NT2/D1 (cell line): ENCODE results near the gene RPL4.

Experiments used
- DNase-seq: peaks from one replicate; pipeline ENCODE4 v3.0.0-alpha.2; 2011; ENCODE audit warnings: low read depth, low spot score
- H3K27me3 ChIP-seq: 2 replicates; pipeline ENCODE4 v1.6.0; 2011; ENCODE audit warnings: mild to moderate bottlenecking; ENCODE audit not compliant: insufficient read length, insufficient read depth
- H3K36me3 ChIP-seq: 2 replicates; pipeline ENCODE4 v1.6.1; 2011; ENCODE audit warnings: mild to moderate bottlenecking, low read length, mixed read lengths; ENCODE audit not compliant: insufficient read depth, insufficient read length
- H3K4me1 ChIP-seq: 2 replicates; pipeline ENCODE4 v1.5.1; 2011; ENCODE audit not compliant: insufficient read depth, insufficient read length
- H3K4me3 ChIP-seq: 2 replicates; pipeline ENCODE4 v1.5.1; 2011; ENCODE audit warnings: low read depth; ENCODE audit not compliant: insufficient read length
- H3K9ac ChIP-seq: 2 replicates; pipeline ENCODE4 v1.6.0; 2011; ENCODE audit warnings: low read depth; ENCODE audit not compliant: insufficient read length
- H3K9me3 ChIP-seq: 2 replicates; pipeline ENCODE4 v1.5.1; 2011; ENCODE audit warnings: mild to moderate bottlenecking, low read length; ENCODE audit not compliant: insufficient read depth
- SUZ12 ChIP-seq: IDR thresholded peaks from 2 replicates; pipeline ENCODE4 v1.6.1; 2011; ENCODE audit not compliant: insufficient read length, insufficient read depth; ENCODE audit errors: extremely low read depth
- YY1 ChIP-seq: IDR thresholded peaks from 2 replicates; pipeline ENCODE4 v1.6.1; 2011; ENCODE audit not compliant: insufficient read length, insufficient read depth
- ZNF274 ChIP-seq: IDR thresholded peaks from 2 replicates; pipeline ENCODE4 v1.6.1; 2011; ENCODE audit warnings: mild to moderate bottlenecking, low read depth, low read length

RPL4 gene

DNA sequence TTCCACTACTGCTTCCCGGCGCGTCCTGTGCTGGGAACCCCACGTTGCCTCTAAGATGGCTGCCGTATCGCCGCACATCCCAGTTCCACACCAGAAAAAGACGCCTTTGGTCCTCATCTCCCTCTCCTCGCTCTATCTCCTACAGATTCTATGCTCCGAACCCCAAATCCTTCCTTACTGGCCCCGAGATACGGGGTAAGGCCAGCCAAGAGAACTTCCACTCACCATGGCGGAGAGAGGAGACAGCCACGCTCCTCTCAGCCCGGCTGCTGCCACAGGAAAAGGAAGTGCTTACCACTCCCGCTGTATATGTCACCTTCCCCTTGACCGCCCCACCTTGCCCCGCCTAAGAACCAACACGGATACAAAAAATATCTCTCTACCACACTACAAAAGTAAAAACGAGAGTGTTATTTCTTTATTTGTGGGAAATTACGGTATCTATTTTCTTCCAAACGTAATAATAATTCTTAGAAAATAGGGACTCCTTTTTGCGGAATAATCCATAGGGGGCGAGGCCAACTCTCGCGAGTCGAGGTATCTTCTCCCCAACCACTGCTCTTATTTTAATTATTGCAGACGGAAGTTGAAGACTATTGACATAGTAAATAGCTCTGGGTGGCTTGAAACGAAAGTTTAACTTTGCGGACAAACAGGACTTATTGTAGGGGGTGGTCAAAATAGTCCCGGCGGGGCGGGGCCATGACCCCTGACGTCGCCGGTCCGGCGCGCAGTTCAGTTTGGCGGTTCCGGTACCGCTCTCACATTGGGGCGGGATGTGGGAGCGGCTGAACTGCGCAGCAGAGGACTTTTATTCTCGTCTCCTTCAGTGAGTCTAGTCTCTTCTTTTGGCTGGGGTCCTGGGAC lies at the start of gene RPL4, which contains the start of gene ZWILCH:
Gene RPL4 (minus strand): TSS at position 293 of the 867 bp plus-strand sequence. CDS start 65 bp downstream, at position 228.
Gene ZWILCH (plus strand): TSS at position 764 of the 867 bp plus-strand sequence. CDS start 13 bp downstream, at position 777.
- peak within 1 kb of the TSS; percentile 100 for H3K9ac ChIP-seq
- peak within 1 kb of the TSS; percentile 93 for H3K4me3 ChIP-seq
- H3K4me1 ChIP-seq, result no peaks in the 10 kb centered on the region
- H3K9me3 ChIP-seq, result no peaks in the 10 kb centered on the region
- no peaks in the 10 kb centered on the region for H3K27me3 ChIP-seq
- peak; percentile 42 for DNase-seq
- H3K36me3 ChIP-seq, result peaks cover 59% of the 10 kb centered on the region
- TF ChIP-seq YY1 (peak; percentile 77), ZNF274 (no peak)

DNA sequence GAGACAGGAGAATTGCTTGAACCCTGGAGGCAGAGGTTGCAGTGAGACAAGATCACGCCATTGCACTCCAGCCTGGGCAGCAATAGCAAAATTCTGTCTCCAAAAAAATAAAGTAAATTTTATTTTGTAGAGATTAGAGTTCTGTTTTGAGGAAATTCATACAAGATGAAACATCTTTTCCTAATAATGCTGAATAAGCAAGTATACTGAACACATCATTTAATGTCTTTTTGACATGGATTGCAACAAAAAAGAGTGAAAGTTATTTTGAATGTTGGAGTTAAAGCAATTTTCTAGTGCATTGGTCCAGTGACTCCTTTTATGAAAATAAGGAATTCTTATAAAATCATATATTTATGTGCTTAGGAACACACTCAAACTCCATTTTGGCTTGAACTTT lies 40.6 kb upstream of the RPL4 start:
- Histone ChIP-seq H3K9ac (no peak overlapping the region), H3K4me3 (no peak overlapping the region), H3K27me3 (no peaks in the 10 kb centered on the region), H3K9me3 (no peaks in the 10 kb centered on the region), H3K36me3 (peaks cover 84% of the 10 kb centered on the region), H3K4me1 (no peaks in the 10 kb centered on the region)
- TF ChIP-seq ZNF274 (no peak), SUZ12 (no peak), YY1 (no peak)
- no peak for DNase-seq

DNA sequence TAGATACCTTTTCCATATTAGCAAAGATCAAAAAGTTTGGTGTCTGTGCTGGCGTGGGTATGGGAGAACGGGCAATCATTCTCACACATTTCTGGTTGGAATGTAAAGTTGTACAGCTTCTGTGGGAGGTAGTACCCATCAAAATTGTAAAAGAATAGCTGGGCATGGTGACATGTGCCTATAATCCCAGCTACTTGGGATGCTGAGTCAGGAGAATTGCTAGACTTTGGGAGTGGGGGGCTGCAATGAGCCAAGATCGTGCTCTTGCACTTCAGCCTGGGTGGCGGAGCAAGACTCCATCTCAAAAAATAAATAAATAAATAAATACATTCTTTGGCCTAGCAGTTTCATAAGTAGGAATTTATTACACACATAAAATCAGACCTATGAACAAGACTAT lies 38.2 kb upstream of the RPL4 start:
- H3K27me3 ChIP-seq, result no peaks in the 10 kb centered on the region
- H3K4me3 ChIP-seq, result no peak overlapping the region
- peaks cover 84% of the 10 kb centered on the region for H3K36me3 ChIP-seq
- H3K9me3 ChIP-seq, result no peaks in the 10 kb centered on the region
- H3K4me1 ChIP-seq, result no peaks in the 10 kb centered on the region
- H3K9ac ChIP-seq, result no peak overlapping the region
- DNase-seq, result no peak
- no peak for TF ChIP-seq ZNF274
- no peak for TF ChIP-seq YY1
- no peak for TF ChIP-seq SUZ12

DNA sequence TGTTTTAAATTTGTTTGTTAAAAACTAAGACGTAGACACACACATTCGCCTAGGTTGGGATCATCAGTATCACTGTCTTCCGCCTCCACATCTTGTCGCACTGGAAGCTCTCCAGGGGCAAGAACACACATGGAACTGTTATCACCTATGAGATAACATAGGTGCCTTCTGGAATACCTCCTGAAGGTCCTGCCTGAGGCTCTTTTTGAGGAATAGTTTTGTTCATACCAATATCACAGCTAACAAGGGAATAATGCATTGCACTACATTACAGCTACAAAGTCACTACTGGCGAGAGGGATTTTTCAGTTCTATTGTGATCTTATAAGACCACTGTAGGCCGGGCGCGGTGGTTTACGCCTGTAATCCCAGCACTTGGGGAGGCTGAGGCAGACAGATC lies 30.4 kb upstream of the RPL4 start:
- TF ChIP-seq SUZ12 (no peak), ZNF274 (no peak), YY1 (no peak)
- Histone ChIP-seq H3K9ac (no peak overlapping the region), H3K27me3 (no peaks in the 10 kb centered on the region), H3K36me3 (peaks cover 92% of the 10 kb centered on the region), H3K4me3 (no peak overlapping the region), H3K4me1 (no peaks in the 10 kb centered on the region), H3K9me3 (no peaks in the 10 kb centered on the region)
- DNase-seq, result no peak

DNA sequence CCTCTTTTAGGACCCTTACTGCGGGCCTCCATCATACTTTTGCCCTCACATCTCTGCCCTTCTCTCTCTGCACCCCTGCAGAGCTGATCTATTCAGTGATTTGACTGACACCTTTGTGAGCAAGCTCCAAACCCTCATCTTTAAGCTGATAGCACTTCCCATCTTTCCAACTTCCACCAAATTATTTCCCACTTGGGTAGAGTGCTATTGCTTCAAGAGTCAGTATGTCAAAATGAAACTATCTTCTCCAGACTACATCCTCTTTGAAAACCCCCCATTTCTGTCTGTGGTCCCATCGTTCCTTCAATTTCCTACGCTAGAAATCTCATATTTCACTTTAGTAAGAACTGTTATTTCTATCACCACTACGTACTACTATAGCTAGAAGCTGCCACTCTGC lies 20.2 kb upstream of the RPL4 start:
- Histone ChIP-seq H3K4me3 (no peak overlapping the region), H3K9me3 (no peaks in the 10 kb centered on the region), H3K36me3 (peaks cover 96% of the 10 kb centered on the region), H3K9ac (no peak overlapping the region), H3K4me1 (no peaks in the 10 kb centered on the region), H3K27me3 (no peaks in the 10 kb centered on the region)
- DNase-seq, result no peak
- no peak for TF ChIP-seq ZNF274
- TF ChIP-seq SUZ12, result no peak
- no peak for TF ChIP-seq YY1

DNA sequence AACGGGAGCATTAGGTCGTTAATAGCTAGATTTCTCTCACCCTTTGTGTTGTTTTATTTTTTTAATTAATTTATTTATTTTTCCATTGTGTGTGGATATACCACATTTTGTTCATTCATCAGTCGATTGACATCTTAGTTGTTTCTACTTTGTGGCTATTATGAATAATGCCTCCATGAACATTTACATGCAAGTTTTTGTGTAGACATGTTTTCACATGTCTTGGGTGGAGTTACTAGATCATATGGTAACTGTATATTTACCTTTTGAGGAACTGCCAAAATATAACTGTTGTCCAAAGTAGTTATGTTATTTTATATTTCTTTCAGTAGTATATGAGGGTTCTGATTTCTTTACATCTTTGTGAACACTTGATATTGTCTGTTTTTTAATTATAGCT lies 19.3 kb upstream of the RPL4 start:
- DNase-seq, result no peak
- Histone ChIP-seq H3K4me3 (no peak overlapping the region), H3K4me1 (no peaks in the 10 kb centered on the region), H3K9me3 (no peaks in the 10 kb centered on the region), H3K36me3 (peaks cover 95% of the 10 kb centered on the region), H3K9ac (no peak overlapping the region), H3K27me3 (no peaks in the 10 kb centered on the region)
- TF ChIP-seq ZNF274 (no peak), YY1 (no peak), SUZ12 (no peak)

DNA sequence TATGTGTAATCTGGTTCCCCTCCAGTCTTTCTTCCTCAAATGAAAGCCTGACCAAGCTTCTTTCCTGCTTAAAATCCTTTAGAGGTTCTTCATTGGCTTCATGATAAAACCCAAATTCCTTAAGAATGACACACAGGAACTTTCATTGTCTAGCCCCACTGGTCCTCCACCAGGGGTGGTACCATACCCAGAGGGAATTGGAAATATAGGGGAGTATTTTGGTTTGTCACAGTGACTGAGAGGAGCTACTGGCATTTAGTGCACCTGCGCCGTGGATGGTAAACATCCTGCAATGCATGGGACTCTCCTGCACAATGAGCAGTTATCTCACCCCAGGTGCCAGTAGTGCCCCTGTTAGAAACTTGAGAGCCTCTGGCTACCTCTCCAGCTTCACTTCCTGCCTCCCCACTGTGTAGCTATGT lies 11.3 kb upstream of the RPL4 start:
- Histone ChIP-seq H3K4me3 (no peak overlapping the region), H3K9ac (no peak overlapping the region), H3K9me3 (no peaks in the 10 kb centered on the region), H3K27me3 (no peaks in the 10 kb centered on the region), H3K36me3 (peaks cover 87% of the 10 kb centered on the region), H3K4me1 (no peaks in the 10 kb centered on the region)
- peak; percentile 46 for DNase-seq
- TF ChIP-seq SUZ12 (no peak), YY1 (no peak), ZNF274 (no peak)
